ENCODE results near the gene RFK. TPM values are rescaled to one million over a fixed set of nuclear protein-coding genes. Genes with fewer than 3 reads are reported as not detected.
A peak's percentile ranks its signal among the peaks of the same experiment; 100 is the strongest.

The RFK gene
- total RNA-seq, 4 donors from 2014 or later: 27.5 to 92.0 (median 57.5) TPM

DNA sequence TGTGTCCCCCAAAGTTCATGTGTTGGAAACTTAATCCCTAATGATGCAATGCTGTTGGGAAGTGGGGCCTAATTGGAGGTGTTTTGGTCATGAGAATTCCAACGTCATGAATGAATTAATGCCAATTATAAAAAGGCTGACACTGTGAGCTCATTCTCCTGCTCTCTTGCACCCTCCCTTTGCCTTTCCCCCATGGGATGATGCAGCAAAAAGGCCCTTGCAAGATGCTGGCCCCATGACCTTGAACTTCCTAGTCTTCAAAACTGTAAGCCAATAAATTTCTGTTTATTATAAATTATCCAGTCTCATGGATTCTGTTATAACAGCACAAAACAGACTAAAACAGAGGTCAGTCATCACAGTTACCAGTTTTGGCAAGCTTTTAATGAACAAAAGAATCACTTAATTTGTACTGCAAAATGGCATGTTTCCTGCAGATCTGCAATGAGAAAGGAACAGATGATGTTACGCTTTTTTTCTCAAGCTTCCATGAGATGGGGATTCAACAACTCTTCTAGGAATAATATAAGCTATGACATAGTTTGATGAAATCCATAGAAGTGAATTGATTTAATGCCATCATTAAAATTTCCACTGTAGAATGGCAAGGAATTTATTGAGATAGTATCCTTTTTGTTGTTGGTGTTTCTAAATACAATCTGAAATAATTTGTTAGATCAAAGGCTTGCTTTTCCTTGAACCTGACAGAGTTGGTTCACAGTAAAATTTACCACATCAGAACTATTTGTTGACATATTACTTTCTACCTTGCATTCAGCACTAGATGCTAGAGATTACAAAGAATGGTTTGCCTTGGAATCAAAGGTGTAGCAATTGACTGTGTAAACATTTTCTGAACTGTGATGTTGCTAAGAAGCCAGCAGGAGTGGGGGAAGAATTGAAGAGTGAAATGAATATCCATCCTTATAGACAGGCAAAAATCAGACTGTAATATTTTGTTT, 29.3 kb upstream of the RFK start:
- TF ChIP-seq, protein P1, sequence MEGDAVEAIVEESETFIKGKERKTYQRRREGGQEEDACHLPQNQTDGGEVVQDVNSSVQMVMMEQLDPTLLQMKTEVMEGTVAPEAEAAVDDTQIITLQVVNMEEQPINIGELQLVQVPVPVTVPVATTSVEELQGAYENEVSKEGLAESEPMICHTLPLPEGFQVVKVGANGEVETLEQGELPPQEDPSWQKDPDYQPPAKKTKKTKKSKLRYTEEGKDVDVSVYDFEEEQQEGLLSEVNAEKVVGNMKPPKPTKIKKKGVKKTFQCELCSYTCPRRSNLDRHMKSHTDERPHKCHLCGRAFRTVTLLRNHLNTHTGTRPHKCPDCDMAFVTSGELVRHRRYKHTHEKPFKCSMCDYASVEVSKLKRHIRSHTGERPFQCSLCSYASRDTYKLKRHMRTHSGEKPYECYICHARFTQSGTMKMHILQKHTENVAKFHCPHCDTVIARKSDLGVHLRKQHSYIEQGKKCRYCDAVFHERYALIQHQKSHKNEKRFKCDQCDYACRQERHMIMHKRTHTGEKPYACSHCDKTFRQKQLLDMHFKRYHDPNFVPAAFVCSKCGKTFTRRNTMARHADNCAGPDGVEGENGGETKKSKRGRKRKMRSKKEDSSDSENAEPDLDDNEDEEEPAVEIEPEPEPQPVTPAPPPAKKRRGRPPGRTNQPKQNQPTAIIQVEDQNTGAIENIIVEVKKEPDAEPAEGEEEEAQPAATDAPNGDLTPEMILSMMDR (IDR thresholded peaks at IDR 0.05): no peak
- TF ChIP-seq POLR2A (IDR thresholded peaks at IDR 0.05): no peak
- TF ChIP-seq POLR2AphosphoS5 (IDR thresholded peaks at IDR 0.05): no peak
- no peak for TF ChIP-seq EP300 (IDR thresholded peaks at IDR 0.05; ENCODE audit: low read depth)
- intact Hi-C loops (cut with DNase I; ENCODE audit: low total_unique reads) (no loop called here), in situ Hi-C loops (cut with MboI; ENCODE audit: low pct_ligation_motif_present in 1 of 4, low pct_unique_long_range_greater_than_20kb in 1 of 4, low sequenced_read_pairs in 3 of 4) (no loop called here)
- Histone ChIP-seq H3K36me3 (no peaks in the 10 kb centered on the region), H3K27me3 (no peaks in the 10 kb centered on the region), H3K4me1 (peaks cover 0 to 3% (median 0%) of the 10 kb centered on the region in 4 donors), H3K27ac (no peak overlapping the region), H3K4me3 (no peak overlapping the region), H3K9me3 (no peaks in the 10 kb centered on the region)
- 65 to 100% methylated on average over 1 to 2 of the region's 2 CpGs for WGBS, 2 donors (ENCODE audit: low coverage in 1 of 2)
- no peak for DNase-seq

DNA sequence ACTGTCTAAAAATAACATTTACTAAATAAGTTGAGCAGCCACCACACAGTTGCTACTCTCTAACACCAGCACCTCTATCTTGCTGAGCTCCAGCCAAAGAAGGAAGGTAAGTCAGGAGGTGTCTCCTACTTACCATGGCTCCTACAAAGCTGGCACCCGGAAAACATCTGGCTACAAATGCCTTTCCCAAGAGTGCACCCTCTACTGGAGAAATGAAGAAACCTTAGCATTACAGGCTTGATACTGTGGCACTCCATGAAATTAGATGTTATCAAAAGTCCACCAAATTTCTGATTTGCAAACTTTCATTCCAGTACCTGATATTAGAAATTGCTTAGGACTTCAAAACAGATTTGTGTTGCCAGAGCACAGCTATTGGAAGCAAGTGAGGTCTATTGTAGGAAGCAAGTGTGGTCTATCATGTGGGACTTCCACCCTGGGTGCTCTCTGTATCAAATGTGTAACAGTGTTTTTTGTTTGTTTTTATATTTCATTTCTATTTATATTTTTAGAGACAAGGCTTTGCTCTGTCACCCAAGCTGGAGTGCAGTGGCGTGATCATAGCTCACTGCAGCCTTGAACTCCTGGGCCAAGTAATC, 25.7 kb upstream of the RFK start:
- WGBS, 2 donors (ENCODE audit: low coverage in 1 of 2): 62 to 67% methylated on average over 2 of the region's 2 CpGs
- no peaks in the 10 kb centered on the region for H3K9me3 ChIP-seq
- in situ Hi-C loops (cut with MboI; ENCODE audit: low pct_ligation_motif_present in 1 of 4, low pct_unique_long_range_greater_than_20kb in 1 of 4, low sequenced_read_pairs in 3 of 4): no loop called here
- H3K4me1 ChIP-seq: peaks cover 0 to 13% (median 0%) of the 10 kb centered on the region in 4 donors
- intact Hi-C loops (cut with DNase I; ENCODE audit: low total_unique reads): no loop called here
- H3K27me3 ChIP-seq: no peaks in the 10 kb centered on the region
- no peak overlapping the region for H3K4me3 ChIP-seq
- TF ChIP-seq POLR2AphosphoS5 (IDR thresholded peaks at IDR 0.05): no peak
- TF ChIP-seq POLR2A (IDR thresholded peaks at IDR 0.05): no peak
- TF ChIP-seq, protein P1 (IDR thresholded peaks at IDR 0.05): peak; percentile 34 to 64 (median 55)
- TF ChIP-seq EP300 (IDR thresholded peaks at IDR 0.05; ENCODE audit: low read depth): no peak
- no peaks in the 10 kb centered on the region for H3K36me3 ChIP-seq
- no peak for DNase-seq
- H3K27ac ChIP-seq: no peak overlapping the region

DNA sequence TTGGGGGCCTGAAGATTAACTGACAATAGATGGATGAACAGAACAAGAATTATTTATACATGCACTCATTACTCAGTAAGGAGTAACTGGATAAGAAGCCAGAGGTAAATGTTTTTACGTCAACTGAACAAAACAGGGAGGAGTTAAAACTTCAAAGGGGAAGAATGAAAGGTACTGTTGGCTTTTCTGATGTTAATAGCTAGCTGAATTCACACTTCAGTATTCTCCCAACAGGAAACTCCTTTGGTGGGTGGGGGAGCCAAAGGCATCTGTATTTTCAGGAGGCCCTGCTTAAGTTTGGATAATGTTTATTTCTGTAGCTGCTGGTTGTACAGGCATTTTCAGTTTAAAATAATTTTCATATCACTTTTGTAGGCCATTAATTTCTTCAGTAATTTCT, 23.2 kb upstream of the RFK start:
- Histone ChIP-seq H3K27me3 (no peaks in the 10 kb centered on the region), H3K36me3 (no peaks in the 10 kb centered on the region), H3K4me3 (no peak overlapping the region), H3K27ac (no peak overlapping the region), H3K4me1 (peaks cover 0 to 13% (median 0%) of the 10 kb centered on the region in 4 donors), H3K9me3 (peaks cover 0 to 7% of the 10 kb centered on the region in 2 donors)
- no peak for DNase-seq
- 66% methylated on average over 1 of the region's 1 CpG; no CpG with 5 or more reads in 1 of the 2 donors for WGBS, 2 donors (ENCODE audit: low coverage in 1 of 2)
- TF ChIP-seq EP300 (IDR thresholded peaks at IDR 0.05; ENCODE audit: low read depth) (no peak), POLR2A (IDR thresholded peaks at IDR 0.05) (no peak), POLR2AphosphoS5 (IDR thresholded peaks at IDR 0.05) (no peak)
- TF ChIP-seq, protein P1 (IDR thresholded peaks at IDR 0.05): no peak
- in situ Hi-C loops (cut with MboI; ENCODE audit: low pct_ligation_motif_present in 1 of 4, low pct_unique_long_range_greater_than_20kb in 1 of 4, low sequenced_read_pairs in 3 of 4): no loop called here
- intact Hi-C loops (cut with DNase I; ENCODE audit: low total_unique reads): no loop called here

DNA sequence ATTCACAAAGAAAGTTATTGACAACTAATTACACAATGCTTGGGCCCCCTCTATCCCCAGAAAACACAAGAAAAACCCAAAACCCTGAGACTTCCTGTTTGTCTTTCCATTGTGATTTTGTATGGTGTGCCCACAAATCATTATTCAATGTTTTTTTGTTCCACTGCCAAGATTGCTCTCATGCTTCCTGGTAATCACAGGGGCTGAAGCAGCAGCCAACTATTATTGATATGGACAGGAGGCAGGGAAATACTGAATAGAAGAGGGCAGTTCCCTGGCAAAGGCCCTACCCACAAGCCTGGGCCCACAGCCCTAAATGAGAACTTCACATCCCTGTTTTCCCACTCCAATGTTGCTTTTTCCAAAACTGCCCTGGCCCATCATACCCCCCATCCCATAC, 21.5 kb upstream of the RFK start:
- peaks cover 0 to 7% of the 10 kb centered on the region in 2 donors for H3K9me3 ChIP-seq
- no peaks in the 10 kb centered on the region for H3K36me3 ChIP-seq
- H3K4me1 ChIP-seq: peaks cover 0 to 13% (median 0%) of the 10 kb centered on the region in 4 donors
- H3K4me3 ChIP-seq: no peak overlapping the region
- in situ Hi-C loops (cut with MboI; ENCODE audit: low pct_ligation_motif_present in 1 of 4, low pct_unique_long_range_greater_than_20kb in 1 of 4, low sequenced_read_pairs in 3 of 4): no loop called here
- no peak for TF ChIP-seq POLR2AphosphoS5 (IDR thresholded peaks at IDR 0.05)
- TF ChIP-seq EP300 (IDR thresholded peaks at IDR 0.05; ENCODE audit: low read depth): no peak
- TF ChIP-seq, protein P1 (IDR thresholded peaks at IDR 0.05): no peak
- no peak for TF ChIP-seq POLR2A (IDR thresholded peaks at IDR 0.05)
- H3K27ac ChIP-seq: no peak overlapping the region
- intact Hi-C loops (cut with DNase I; ENCODE audit: low total_unique reads): no loop called here
- no peaks in the 10 kb centered on the region for H3K27me3 ChIP-seq
- no peak for DNase-seq

Data from transverse colon (tissue), 4 donors.